ENCODE data around the gene NEU3. TPM values are rescaled to one million over a fixed set of nuclear protein-coding genes. Genes with fewer than 3 reads are reported as not detected.

The NEU3 gene
- total RNA-seq, 1 experiment from 2014 or later, result 16.4 TPM

DNA sequence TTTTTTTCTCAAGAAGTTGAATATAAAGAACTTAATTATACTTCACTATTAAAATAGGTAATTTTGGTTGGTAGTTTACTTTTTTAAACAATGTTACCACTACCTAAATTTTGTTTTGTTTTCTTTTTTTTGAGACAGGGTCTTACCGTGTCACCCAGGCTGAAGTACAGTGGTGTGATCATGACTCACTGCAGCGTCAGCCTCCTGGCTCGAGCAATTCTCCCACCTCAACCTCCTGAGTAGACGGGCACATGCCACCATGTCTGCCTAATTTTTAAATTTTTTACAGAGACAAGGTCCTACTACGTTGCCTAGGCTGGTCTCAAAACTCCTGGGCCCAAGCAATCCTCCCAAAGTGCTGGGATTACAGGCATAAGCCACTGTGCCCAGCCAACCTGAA lies 22.1 kb upstream of the NEU3 start (continued):
- TF ChIP-seq, protein P1, sequence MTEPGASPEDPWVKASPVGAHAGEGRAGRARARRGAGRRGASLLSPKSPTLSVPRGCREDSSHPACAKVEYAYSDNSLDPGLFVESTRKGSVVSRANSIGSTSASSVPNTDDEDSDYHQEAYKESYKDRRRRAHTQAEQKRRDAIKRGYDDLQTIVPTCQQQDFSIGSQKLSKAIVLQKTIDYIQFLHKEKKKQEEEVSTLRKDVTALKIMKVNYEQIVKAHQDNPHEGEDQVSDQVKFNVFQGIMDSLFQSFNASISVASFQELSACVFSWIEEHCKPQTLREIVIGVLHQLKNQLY (CRISPR knock-in tag; IDR thresholded peaks at IDR 0.05), result no peak
- TF ChIP-seq ZNF671 (CRISPR knock-in tag; IDR thresholded peaks at IDR 0.05) (no peak), OVOL2 (CRISPR knock-in tag; IDR thresholded peaks at IDR 0.05; ENCODE audit: borderline replicate concordance) (no peak), RELA (CRISPR knock-in tag; IDR thresholded peaks at IDR 0.05; ENCODE audit: borderline replicate concordance) (no peak), CBFB (CRISPR knock-in tag; IDR thresholded peaks at IDR 0.05; ENCODE audit: low read depth) (no peak)
- TF ChIP-seq, protein P2, sequence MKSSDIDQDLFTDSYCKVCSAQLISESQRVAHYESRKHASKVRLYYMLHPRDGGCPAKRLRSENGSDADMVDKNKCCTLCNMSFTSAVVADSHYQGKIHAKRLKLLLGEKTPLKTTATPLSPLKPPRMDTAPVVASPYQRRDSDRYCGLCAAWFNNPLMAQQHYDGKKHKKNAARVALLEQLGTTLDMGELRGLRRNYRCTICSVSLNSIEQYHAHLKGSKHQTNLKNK (CRISPR knock-in tag; IDR thresholded peaks at IDR 0.05), result no peak

DNA sequence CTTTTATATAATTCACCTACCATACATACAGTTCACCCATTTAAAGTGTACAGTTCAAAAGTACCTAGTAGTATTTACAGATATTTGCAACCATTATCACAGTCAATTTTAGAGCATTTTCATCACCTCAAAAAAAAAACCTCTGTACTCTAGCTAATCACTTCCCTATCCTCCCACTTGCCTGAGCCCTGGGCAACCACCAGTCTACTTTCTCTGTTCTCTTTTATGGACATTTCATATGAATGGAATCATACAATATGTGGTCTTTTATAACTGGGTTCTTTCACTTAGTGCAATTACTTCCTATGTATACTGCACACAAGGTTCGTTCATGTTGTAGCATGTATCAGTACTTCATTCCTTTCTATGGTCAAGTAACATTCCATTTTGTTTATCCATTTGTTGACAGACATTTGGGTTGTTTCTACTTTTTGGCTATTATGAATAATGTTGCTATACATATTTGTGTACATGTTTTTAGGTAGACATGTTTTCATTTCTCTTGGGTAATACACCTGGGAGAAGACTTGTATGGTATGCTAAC lies 17.8 kb upstream of the NEU3 start:
- ChIA-PET POLR2A (no interaction called here), CTCF (interaction anchor here (1.1 kb wide), 1 partner anchor 234 kb away, joined by 3 read pairs; no protein-coding TSS in a partner anchor)
- Mint-ChIP-seq H3K36me3 (peaks cover 38% of the 10 kb centered on the region), H3K9me3 (no peaks in the 10 kb centered on the region), H3K4me3 (no peak overlapping the region), H3K27me3 (ENCODE audit: low read depth) (no peaks in the 10 kb centered on the region), H3K27ac (no peak overlapping the region), H3K4me1 (peaks cover 4% of the 10 kb centered on the region; the same call in 1 of the 2 replicates)
- no peak for ATAC-seq
- DNase-seq (ENCODE audit: low spot score), result no peak
- TF ChIP-seq FOXJ3 (CRISPR knock-in tag; IDR thresholded peaks at IDR 0.05; ENCODE audit: borderline replicate concordance) (no peak), ZNF138 (CRISPR knock-in tag; conservative IDR thresholded peaks at IDR 0.05) (no peak), FOXP1 (CRISPR knock-in tag; IDR thresholded peaks at IDR 0.05; ENCODE audit: borderline replicate concordance) (no peak), PRRX2 (CRISPR knock-in tag; IDR thresholded peaks at IDR 0.05) (no peak), SMAD3 (CRISPR knock-in tag; IDR thresholded peaks at IDR 0.05; ENCODE audit: borderline replicate concordance) (no peak), ZNF121 (CRISPR knock-in tag; IDR thresholded peaks at IDR 0.05) (no peak), RORB (CRISPR knock-in tag; IDR thresholded peaks at IDR 0.05) (no peak), MYBL2 (CRISPR knock-in tag; IDR thresholded peaks at IDR 0.05) (no peak), ZNF317 (CRISPR knock-in tag; IDR thresholded peaks at IDR 0.05; ENCODE audit: borderline replicate concordance, low read depth) (no peak), NR1H2 (CRISPR knock-in tag; IDR thresholded peaks at IDR 0.05) (no peak), ZNF671 (CRISPR knock-in tag; IDR thresholded peaks at IDR 0.05) (no peak)
- TF ChIP-seq, protein P3, sequence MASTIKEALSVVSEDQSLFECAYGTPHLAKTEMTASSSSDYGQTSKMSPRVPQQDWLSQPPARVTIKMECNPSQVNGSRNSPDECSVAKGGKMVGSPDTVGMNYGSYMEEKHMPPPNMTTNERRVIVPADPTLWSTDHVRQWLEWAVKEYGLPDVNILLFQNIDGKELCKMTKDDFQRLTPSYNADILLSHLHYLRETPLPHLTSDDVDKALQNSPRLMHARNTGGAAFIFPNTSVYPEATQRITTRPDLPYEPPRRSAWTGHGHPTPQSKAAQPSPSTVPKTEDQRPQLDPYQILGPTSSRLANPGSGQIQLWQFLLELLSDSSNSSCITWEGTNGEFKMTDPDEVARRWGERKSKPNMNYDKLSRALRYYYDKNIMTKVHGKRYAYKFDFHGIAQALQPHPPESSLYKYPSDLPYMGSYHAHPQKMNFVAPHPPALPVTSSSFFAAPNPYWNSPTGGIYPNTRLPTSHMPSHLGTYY (CRISPR knock-in tag; IDR thresholded peaks at IDR 0.05), result no peak
- TF ChIP-seq, protein P4, sequence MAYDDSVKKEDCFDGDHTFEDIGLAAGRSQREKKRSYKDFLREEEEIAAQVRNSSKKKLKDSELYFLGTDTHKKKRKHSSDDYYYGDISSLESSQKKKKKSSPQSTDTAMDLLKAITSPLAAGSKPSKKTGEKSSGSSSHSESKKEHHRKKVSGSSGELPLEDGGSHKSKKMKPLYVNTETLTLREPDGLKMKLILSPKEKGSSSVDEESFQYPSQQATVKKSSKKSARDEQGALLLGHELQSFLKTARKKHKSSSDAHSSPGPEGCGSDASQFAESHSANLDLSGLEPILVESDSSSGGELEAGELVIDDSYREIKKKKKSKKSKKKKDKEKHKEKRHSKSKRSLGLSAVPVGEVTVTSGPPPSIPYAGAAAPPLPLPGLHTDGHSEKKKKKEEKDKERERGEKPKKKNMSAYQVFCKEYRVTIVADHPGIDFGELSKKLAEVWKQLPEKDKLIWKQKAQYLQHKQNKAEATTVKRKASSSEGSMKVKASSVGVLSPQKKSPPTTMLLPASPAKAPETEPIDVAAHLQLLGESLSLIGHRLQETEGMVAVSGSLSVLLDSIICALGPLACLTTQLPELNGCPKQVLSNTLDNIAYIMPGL (CRISPR knock-in tag; IDR thresholded peaks at IDR 0.05), result no peak
- TF ChIP-seq, protein P5, sequence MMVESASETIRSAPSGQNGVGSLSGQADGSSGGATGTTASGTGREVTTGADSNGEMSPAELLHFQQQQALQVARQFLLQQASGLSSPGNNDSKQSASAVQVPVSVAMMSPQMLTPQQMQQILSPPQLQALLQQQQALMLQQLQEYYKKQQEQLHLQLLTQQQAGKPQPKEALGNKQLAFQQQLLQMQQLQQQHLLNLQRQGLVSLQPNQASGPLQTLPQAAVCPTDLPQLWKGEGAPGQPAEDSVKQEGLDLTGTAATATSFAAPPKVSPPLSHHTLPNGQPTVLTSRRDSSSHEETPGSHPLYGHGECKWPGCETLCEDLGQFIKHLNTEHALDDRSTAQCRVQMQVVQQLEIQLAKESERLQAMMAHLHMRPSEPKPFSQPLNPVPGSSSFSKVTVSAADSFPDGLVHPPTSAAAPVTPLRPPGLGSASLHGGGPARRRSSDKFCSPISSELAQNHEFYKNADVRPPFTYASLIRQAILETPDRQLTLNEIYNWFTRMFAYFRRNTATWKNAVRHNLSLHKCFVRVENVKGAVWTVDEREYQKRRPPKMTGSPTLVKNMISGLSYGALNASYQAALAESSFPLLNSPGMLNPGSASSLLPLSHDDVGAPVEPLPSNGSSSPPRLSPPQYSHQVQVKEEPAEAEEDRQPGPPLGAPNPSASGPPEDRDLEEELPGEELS (CRISPR knock-in tag; IDR thresholded peaks at IDR 0.05), result no peak
- TF ChIP-seq, protein P6, sequence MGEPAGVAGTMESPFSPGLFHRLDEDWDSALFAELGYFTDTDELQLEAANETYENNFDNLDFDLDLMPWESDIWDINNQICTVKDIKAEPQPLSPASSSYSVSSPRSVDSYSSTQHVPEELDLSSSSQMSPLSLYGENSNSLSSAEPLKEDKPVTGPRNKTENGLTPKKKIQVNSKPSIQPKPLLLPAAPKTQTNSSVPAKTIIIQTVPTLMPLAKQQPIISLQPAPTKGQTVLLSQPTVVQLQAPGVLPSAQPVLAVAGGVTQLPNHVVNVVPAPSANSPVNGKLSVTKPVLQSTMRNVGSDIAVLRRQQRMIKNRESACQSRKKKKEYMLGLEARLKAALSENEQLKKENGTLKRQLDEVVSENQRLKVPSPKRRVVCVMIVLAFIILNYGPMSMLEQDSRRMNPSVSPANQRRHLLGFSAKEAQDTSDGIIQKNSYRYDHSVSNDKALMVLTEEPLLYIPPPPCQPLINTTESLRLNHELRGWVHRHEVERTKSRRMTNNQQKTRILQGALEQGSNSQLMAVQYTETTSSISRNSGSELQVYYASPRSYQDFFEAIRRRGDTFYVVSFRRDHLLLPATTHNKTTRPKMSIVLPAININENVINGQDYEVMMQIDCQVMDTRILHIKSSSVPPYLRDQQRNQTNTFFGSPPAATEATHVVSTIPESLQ (CRISPR knock-in tag; IDR thresholded peaks at IDR 0.05), result no peak

All from WTC11 (cell line).